Mucosa of gallbladder (tissue), 1 donor: ENCODE measurements around the gene LRFN3. TPM values are rescaled to one million over a fixed set of nuclear protein-coding genes. Genes with fewer than 3 reads are reported as not detected.

Experiments
- total RNA-seq: library from RNA; stranded (reverse); gene quantifications from one replicate; pipeline ENCODE4 v1.2.1, GENCODE V29; 2021
- donor health status: DM: no; HTN: no; CAD: no.

Gene LRFN3
- total RNA-seq, 1 donor from 2014 or later: 23.7 TPM

Other genes with a start within 250 kb of the LRFN3 start
- 0.43 TPM for gene ZBTB32, start 231.8 kb upstream of the LRFN3 start, total RNA-seq
- 45.1 TPM for gene KMT2B, start 218.4 kb upstream of the LRFN3 start, total RNA-seq
- 14.8 TPM for gene IGFLR1, start 193.9 kb upstream of the LRFN3 start, total RNA-seq
- gene U2AF1L4, start 191.0 kb upstream of the LRFN3 start, total RNA-seq: 23.9 TPM
- 67.9 TPM for gene PSENEN, start 190.7 kb upstream of the LRFN3 start, total RNA-seq
- gene LIN37, start 187.8 kb upstream of the LRFN3 start, total RNA-seq: 10.1 TPM
- gene HSPB6, start 179.3 kb upstream of the LRFN3 start, total RNA-seq: 654 TPM
- gene PROSER3, start 178.2 kb upstream of the LRFN3 start, total RNA-seq: 31.2 TPM
- gene ARHGAP33, start 160.8 kb upstream of the LRFN3 start, total RNA-seq: 20.1 TPM
- gene PRODH2, start 123.5 kb upstream of the LRFN3 start, total RNA-seq: 0.46 TPM
- 0.06 TPM for gene NPHS1, start 83.9 kb upstream of the LRFN3 start, total RNA-seq
- gene KIRREL2, start 79.5 kb upstream of the LRFN3 start, total RNA-seq: 0.12 TPM
- gene APLP1, start 67.8 kb upstream of the LRFN3 start, total RNA-seq: 85.6 TPM
- 34.5 TPM for gene NFKBID, start 35.8 kb upstream of the LRFN3 start, total RNA-seq
- gene HCST, start 33.8 kb upstream of the LRFN3 start, total RNA-seq: 14.4 TPM
- 94.6 TPM for gene TYROBP, start 28.1 kb upstream of the LRFN3 start, total RNA-seq
- gene SDHAF1, start 58.8 kb downstream of the LRFN3 start, total RNA-seq: 20.0 TPM
- 17.4 TPM for gene SYNE4, start 72.4 kb downstream of the LRFN3 start, total RNA-seq
- 34.9 TPM for gene ALKBH6, start 77.8 kb downstream of the LRFN3 start, total RNA-seq
- 74.0 TPM for gene CLIP3, start 96.5 kb downstream of the LRFN3 start, total RNA-seq
- gene THAP8, start 117.9 kb downstream of the LRFN3 start, total RNA-seq: 12.9 TPM
- gene WDR62, start 118.5 kb downstream of the LRFN3 start, total RNA-seq: 1.3 TPM
- gene OVOL3, start 174.8 kb downstream of the LRFN3 start, total RNA-seq: not detected
- gene POLR2I, start 178.5 kb downstream of the LRFN3 start, total RNA-seq: 74.5 TPM
- gene TBCB, start 179.1 kb downstream of the LRFN3 start, total RNA-seq: 132 TPM
- gene CAPNS1, start 203.7 kb downstream of the LRFN3 start, total RNA-seq: 584 TPM
- gene COX7A1, start 216.1 kb downstream of the LRFN3 start, total RNA-seq: 55.7 TPM